HT-29 (cell line): Measurements from ENCODE around the gene APOL5. TPM values are rescaled to one million over a fixed set of nuclear protein-coding genes. Genes with fewer than 3 reads are reported as not detected.
"Not testable (repeated sequence)": the region's sequence is repeated elsewhere in the genome, so short reads cannot be mapped to it uniquely, and the experiment has no call there.

ENCODE experiments used
- DNase-seq: peaks from one replicate; pipeline ENCODE4 v3.0.0-alpha.2; 2015; ENCODE audit warnings: low spot score
- total RNA-seq: library from RNA; depleted of rRNA; stranded (reverse); fragments of >200 nt; shearing (Covaris generic); gene quantifications from 2 replicates; pipeline ENCODE4 v1.2.3, GENCODE V29; 2014

Gene APOL5
- total RNA-seq, 1 experiment from 2014 or later, result not detected

DNA sequence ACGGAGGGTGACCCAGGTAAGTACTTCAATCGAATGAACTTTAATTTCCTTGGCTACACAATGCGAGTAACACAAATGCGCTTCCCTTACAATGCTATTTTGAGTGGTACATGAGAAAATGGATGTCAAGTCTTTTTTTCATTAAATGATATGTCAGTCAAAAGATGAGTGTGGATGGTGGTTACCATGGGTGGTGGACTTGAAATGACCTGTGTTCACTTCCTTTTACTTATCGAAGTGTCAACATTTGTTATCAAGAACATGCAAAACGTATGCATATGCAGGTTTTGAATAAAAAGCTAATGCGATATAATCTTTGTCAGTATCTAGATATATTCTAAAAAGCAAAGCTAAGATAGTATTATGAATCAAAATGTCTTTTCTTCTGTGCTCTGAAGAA lies 8.8 kb upstream of the APOL5 start:
- DNase-seq, result no peak

DNA sequence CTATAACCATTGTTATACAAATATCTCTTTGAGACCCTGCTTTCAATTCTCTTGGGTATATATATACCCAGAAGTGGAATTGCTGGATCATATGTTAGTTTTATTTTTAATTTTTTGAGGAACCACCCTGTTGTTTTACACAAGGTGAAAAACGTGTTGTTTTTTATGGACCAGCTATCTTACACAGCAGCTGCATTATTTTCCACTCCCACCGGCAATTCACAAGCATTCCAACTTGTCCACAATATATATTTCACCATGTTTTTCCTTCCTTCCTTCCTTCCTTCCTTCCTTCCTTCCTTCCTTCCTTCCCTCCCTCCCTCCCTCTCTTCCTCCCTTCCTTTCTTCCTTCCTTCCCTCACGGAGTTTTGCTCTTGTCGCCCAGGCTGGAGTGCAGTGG lies 6.3 kb upstream of the APOL5 start:
- no peak for DNase-seq

DNA sequence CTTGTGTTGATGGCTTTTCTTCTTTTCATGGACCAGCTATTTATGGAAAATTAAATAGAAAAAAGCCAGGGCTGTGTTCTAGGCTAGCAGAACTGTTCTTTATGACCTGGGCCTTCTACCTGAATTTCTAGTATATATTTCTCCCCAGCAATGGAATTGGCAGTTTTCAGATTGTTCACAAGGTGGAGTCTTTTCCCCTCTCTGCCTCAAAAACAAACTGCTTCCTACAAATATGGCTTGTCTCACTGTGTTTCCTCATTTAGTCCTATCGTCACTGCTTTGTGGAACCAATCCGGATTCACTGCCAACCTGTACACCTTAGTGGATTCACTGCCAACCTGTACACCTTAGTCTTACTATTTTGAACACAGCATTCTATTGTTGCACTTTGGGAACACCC lies 5.0 kb upstream of the APOL5 start:
- DNase-seq, result no peak

DNA sequence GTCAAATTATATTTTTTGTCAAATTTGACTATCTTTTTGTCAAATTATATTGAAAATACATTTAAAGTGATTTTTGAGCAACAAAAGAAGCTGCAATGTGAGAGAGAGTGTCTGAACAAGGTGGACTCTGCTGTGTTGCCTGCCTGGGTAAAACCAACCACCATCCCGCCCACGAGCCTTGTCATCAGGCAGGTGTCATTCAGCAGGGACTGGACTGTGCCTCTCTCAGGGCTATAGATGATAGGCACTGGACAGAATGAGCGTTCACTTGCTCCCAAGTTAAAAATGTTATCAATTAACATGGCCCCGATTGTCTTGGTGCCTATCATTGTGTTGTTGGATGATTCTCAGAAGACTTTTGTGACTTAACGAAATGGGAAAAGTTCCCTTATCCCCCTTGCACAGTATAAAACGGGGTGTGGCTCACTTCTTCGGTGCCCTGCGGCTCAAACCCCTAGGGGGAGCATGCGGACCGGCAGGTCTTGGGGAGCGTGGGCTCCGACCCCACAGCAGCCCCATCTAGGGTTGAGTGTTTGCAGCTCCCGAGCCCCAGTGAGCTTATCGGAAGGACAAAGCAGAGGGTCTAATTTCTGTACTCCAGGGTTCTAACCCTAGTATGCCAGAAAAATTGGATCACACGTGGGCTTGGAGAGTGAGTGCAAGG lies 1.7 kb downstream of the APOL5 start:
- no peak for DNase-seq

- no peak for DNase-seq
Measured at GRCh38 chr22:35721960-35722359, 4.3 kb downstream of the APOL5 start.

DNA sequence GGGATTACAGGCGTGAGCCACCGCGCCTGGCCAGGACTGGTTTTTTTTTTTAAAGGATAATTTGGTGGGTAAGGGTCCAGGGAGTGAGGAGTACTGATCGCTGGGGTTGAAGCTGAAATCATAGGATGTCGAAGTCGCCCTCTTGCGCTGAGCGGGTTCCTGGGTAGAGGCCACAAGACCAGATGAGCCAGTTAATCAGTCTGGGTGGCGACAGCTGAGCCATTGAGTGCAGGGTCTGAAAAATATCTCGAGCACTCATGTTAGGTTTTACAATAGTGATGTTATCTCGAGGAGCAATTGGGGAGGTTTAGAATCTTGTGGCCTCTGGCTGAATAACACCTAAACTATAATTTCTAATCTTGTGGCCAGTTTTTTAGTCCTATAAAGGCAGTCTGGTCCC lies 7.8 kb downstream of the APOL5 start:
- DNase-seq, result no peak

DNA sequence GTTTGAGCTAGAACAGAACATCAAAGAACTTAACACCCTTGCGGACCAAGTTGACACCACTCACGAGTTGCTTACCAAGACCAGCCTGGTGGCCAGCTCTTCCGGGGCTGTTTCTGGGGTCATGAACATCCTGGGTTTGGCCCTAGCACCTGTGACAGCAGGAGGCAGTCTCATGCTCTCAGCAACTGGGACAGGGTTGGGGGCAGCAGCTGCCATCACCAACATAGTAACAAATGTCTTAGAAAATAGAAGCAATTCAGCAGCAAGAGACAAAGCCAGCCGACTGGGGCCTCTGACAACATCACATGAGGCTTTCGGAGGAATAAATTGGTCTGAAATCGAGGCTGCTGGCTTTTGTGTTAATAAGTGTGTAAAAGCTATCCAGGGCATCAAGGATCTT lies 8.7 kb downstream of the APOL5 start:
- no peak for DNase-seq

DNA sequence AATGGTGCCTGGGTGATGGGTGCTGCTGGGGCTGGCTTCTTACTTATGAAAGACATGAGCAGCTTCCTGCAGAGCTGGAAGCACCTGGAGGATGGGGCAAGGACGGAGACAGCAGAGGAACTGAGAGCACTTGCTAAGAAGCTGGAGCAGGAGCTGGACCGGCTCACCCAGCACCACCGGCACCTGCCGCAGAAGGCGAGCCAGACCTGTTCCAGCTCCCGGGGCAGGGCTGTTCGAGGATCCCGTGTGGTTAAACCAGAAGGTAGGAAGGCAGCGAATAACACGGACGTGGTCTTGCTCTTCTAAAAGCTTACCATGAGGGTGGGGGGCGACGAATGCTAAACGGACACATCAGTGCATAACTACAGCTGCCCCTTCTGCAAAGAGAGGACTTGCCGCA lies 9.3 kb downstream of the APOL5 start:
- no peak for DNase-seq

- DNase-seq, result peak; percentile 14
Measured at GRCh38 chr22:35727436-35727835, 9.8 kb downstream of the APOL5 start.

- peak; percentile 61 for DNase-seq
Measured at GRCh38 chr22:35728639-35729308, 11.1 kb downstream of the APOL5 start.

DNA sequence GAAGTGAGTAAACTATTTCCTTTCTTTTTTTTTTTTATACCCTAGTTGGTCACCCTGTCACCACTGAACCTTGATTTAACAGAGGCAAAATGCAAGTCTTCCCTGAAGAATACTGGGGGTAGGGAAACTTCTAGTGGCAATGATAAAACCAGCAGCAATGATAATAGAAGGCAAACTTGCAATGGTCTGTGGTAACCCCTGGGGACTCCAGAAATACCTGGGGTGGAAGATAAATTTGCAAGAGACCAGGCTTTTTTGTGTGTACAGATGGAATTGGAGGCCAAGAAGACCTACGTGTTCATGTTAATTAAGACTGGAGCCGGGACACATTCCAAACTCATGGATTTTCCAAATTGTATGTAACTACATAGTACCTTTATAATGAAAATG lies 11.6 kb downstream of the APOL5 start:
- no peak for DNase-seq

DNA sequence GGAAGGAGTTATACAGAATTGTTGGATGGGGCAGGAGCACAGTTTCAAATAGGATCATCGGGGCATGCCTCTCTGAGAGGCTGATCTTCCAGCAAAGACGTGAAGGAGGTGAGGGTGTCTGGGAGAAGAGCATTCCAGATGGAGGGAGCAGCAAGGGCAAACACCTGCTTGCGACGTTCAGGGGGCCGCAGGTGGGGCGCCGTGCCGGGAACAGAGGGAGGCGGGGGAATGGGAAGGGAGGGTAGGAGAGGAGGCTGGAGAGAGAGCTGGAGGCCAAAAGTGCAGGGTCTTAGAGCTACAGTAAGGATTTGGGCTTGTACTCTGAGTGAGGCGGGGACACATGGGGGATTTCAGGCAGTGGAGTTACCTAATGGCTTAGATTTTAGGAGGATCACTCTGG lies 13.6 kb downstream of the APOL5 start:
- DNase-seq, result no peak

DNA sequence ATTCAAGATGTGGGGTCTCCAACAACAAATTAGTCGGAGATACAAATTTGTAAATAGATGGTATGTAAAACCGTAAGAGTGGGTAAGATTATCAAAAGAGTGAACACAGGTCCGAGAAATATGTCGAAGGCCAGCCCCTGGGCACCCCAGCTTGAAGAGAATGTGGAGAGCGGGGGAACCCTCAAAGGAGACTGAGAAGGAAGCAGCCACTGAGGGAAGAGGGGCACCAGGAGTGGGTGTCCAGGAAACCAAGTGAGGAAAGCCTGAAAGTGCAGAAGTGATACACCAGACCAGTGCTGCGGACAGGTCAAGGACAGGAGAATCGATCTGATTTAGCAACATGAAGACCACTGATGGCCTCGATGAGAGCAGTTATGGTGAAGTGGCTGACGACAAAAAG lies 14.4 kb downstream of the APOL5 start:
- DNase-seq, result no peak

- DNase-seq, result no peak
Measured at GRCh38 chr22:35733036-35733435, 15.4 kb downstream of the APOL5 start.

GRCh38 chr22:35733791-35734516 lies 16.3 kb downstream of the APOL5 start:
- DNase-seq, result no peak

- no peak for DNase-seq
Measured at GRCh38 chr22:35734517-35734827, 16.8 kb downstream of the APOL5 start.

- no peak for DNase-seq
Measured at GRCh38 chr22:35735542-35735941, 17.9 kb downstream of the APOL5 start.

DNA sequence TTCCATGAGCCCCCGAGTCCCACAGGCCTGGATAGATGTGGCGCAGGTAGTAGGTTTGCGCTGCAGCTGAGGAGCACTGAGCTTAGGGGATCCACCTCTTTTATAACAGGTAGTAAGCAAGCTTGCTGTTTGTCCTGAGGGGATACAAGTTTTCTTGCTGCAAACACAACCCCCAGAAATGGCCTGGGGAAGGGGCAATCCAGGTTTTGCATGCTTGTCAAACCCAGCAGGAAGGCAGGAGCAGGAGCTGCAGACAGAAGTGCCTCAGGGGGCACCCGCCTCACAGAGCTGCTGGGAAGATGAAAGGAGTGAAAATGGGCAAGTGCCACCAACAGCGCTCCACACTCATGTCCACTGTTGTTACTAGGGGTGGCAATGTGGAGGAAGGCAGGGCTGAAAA lies 18.5 kb downstream of the APOL5 start:
- no peak for DNase-seq

DNA sequence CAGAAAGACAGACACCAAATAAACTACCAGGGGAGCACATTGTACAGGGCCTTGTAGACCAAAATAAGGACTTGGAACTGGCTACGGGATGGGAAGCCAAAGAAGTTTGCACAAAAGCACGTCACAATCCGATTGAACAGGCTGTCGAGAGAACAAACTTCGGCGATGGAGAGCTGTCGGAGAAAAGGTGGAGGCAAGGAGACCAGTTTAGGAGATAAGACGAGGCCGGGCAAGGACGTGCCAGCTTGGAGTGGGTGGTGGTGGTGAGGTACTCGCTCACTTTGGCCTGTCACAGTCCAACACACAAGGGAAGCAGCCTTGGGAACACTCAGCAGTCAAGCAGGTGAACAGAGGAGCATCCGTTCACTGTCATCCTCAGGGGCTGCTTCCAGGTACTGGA lies 19.0 kb downstream of the APOL5 start:
- no peak for DNase-seq

DNA sequence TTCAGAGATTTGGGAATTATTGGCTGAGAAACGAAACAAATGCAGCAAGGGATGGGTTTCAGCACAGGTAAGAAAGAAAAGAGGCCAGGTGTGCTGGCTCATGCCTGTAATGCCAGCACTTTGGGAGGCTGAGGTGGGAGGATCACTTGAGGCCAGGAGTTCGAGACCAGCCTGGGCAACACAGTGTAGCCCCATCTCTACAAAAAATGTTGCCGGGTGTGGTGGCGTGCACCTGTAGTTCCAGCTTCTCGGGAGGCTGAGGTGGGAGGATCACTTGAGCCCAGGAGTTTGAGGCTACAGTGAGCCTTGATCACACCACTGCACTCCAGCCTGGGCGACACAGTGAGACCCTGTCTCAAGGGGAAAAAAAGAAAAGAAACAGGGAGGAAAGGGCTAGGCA lies 20.2 kb downstream of the APOL5 start:
- not testable (repeated sequence) for DNase-seq

- no peak for DNase-seq
Measured at GRCh38 chr22:35739076-35739930, 21.6 kb downstream of the APOL5 start.

DNA sequence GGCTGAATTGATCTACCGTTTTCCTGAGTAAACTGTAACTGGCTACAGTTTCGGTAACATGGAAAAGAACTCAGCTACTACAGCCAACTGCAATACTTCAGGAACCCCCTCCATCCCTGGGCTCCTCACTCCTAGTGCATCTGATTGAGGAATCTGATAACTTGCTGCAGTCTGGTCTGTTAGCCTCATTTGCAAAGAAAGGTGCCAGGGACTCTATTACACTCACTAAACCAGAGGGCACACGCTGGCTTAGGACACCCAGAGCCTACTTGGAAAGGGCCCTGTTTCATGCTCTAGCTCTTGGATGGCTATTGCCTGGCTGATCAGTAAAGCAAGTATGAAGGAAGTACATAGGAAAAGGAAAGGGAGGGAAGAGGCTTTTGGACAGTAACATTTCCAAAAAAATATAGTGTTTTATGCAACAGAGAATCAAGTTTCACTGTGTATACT lies 22.3 kb downstream of the APOL5 start:
- no peak for DNase-seq
